ENCODE data around the gene POU3F4. TPM values are rescaled to one million over a fixed set of nuclear protein-coding genes. Genes with fewer than 3 reads are reported as not detected.

POU3F4 gene
- total RNA-seq, 2 experiments from 2014 or later = not detected

DNA sequence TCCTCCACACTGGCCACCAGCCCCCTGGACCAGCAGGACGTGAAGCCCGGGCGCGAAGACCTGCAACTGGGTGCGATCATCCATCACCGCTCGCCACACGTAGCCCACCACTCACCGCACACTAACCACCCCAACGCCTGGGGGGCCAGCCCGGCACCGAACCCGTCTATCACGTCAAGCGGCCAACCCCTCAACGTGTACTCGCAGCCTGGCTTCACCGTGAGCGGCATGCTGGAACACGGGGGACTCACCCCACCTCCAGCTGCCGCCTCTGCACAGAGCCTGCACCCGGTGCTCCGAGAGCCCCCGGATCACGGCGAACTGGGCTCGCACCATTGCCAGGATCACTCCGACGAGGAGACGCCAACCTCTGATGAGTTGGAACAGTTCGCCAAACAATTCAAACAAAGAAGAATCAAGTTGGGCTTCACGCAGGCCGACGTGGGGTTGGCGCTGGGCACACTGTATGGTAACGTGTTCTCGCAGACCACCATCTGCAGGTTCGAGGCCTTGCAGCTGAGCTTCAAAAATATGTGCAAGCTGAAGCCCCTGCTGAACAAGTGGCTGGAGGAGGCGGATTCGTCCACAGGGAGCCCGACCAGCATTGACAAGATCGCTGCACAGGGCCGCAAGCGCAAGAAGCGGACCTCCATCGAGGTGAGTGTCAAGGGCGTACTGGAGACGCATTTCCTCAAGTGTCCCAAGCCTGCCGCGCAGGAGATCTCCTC is 600 bp downstream of the POU3F4 start:
- no peak overlapping the region for H3K27ac Mint-ChIP-seq
- POLR2A ChIA-PET = no interaction called here
- H3K4me1 Mint-ChIP-seq (ENCODE audit: low read depth) = peaks cover 4% of the 10 kb centered on the region
- H3K9me3 Mint-ChIP-seq = no peaks in the 10 kb centered on the region
- Histone ChIP-seq H3K4me1 (ENCODE audit: insufficient read depth, low read length) (peaks cover 4% of the 10 kb centered on the region), H3K27me3 (ENCODE audit: control insufficient read depth in 1 of 2, insufficient read depth in 2 of 2, low read length in 2 of 2) (peaks cover 27 to 58% of the 10 kb centered on the region in 2 experiments), H3K27ac (ENCODE audit: low read depth in 1 of 2, low read length in 2 of 2) (no peak overlapping the region), H3K4me3 (ENCODE audit: low read length) (no peak overlapping the region), H3K9me3 (ENCODE audit: control insufficient read depth in 1 of 2, insufficient read depth in 1 of 2, low read length in 2 of 2) (peaks cover 0 to 27% of the 10 kb centered on the region in 2 experiments), H3K36me3 (ENCODE audit: insufficient read depth, low read length) (no peaks in the 10 kb centered on the region)
- TF ChIP-seq, protein P1, sequence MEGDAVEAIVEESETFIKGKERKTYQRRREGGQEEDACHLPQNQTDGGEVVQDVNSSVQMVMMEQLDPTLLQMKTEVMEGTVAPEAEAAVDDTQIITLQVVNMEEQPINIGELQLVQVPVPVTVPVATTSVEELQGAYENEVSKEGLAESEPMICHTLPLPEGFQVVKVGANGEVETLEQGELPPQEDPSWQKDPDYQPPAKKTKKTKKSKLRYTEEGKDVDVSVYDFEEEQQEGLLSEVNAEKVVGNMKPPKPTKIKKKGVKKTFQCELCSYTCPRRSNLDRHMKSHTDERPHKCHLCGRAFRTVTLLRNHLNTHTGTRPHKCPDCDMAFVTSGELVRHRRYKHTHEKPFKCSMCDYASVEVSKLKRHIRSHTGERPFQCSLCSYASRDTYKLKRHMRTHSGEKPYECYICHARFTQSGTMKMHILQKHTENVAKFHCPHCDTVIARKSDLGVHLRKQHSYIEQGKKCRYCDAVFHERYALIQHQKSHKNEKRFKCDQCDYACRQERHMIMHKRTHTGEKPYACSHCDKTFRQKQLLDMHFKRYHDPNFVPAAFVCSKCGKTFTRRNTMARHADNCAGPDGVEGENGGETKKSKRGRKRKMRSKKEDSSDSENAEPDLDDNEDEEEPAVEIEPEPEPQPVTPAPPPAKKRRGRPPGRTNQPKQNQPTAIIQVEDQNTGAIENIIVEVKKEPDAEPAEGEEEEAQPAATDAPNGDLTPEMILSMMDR (IDR thresholded peaks at IDR 0.05) = no peak
- CTCF ChIA-PET = no interaction called here
- ATAC-seq (ENCODE audit: poor library complexity) (no peak), DNase-seq (no peak)
- H3K36me3 Mint-ChIP-seq (ENCODE audit: low read depth) = no peaks in the 10 kb centered on the region
- peaks cover 59% of the 10 kb centered on the region for H3K27me3 Mint-ChIP-seq
- H3K4me3 Mint-ChIP-seq = no peak overlapping the region
- intact Hi-C loops (cut with DNase I, micrococcal nuclease) = no loop called here

DNA sequence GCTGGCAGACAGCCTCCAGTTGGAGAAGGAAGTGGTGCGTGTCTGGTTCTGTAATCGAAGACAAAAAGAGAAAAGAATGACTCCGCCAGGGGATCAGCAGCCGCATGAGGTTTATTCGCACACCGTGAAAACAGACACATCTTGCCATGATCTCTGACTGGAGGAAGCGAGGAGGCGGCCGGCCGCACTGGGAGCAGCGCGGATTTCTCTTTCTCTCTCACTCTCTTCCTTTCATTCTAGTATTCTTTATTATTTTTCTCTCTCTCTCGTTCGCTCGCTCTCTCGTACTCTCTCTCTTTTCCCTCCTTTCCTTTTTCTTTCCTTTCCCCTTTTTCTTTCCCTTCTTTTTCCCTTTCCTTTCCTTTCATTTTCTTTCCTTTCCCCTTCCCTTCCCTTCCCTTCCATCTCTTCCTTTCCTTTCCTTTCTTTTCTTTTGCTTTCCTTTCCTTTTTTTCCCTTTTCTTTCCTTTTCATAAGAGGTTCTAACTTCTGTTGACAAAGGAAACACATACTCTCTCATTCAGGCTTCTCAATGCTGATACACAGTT is 1.2 kb downstream of the POU3F4 start:
- no peak overlapping the region for H3K27ac ChIP-seq (ENCODE audit: low read depth in 1 of 2, low read length in 2 of 2)
- H3K27me3 Mint-ChIP-seq = peaks cover 57% of the 10 kb centered on the region
- peaks cover 0 to 27% of the 10 kb centered on the region in 2 experiments for H3K9me3 ChIP-seq (ENCODE audit: control insufficient read depth in 1 of 2, insufficient read depth in 1 of 2, low read length in 2 of 2)
- peaks cover 27 to 54% of the 10 kb centered on the region in 2 experiments for H3K27me3 ChIP-seq (ENCODE audit: control insufficient read depth in 1 of 2, insufficient read depth in 2 of 2, low read length in 2 of 2)
- DNase-seq = no peak
- H3K27ac Mint-ChIP-seq = no peak overlapping the region
- POLR2A ChIA-PET = no interaction called here
- intact Hi-C loops (cut with DNase I, micrococcal nuclease) = no loop called here
- ATAC-seq (ENCODE audit: poor library complexity) = no peak
- CTCF ChIA-PET = no interaction called here
- H3K36me3 ChIP-seq (ENCODE audit: insufficient read depth, low read length) = no peaks in the 10 kb centered on the region
- no peaks in the 10 kb centered on the region for H3K9me3 Mint-ChIP-seq
- no peaks in the 10 kb centered on the region for H3K36me3 Mint-ChIP-seq (ENCODE audit: low read depth)
- H3K4me1 Mint-ChIP-seq (ENCODE audit: low read depth) = peaks cover 4% of the 10 kb centered on the region
- peaks cover 4% of the 10 kb centered on the region for H3K4me1 ChIP-seq (ENCODE audit: insufficient read depth, low read length)
- no peak overlapping the region for H3K4me3 Mint-ChIP-seq
- H3K4me3 ChIP-seq (ENCODE audit: low read length) = no peak overlapping the region
- TF ChIP-seq, protein P1 (IDR thresholded peaks at IDR 0.05) = no peak

DNA sequence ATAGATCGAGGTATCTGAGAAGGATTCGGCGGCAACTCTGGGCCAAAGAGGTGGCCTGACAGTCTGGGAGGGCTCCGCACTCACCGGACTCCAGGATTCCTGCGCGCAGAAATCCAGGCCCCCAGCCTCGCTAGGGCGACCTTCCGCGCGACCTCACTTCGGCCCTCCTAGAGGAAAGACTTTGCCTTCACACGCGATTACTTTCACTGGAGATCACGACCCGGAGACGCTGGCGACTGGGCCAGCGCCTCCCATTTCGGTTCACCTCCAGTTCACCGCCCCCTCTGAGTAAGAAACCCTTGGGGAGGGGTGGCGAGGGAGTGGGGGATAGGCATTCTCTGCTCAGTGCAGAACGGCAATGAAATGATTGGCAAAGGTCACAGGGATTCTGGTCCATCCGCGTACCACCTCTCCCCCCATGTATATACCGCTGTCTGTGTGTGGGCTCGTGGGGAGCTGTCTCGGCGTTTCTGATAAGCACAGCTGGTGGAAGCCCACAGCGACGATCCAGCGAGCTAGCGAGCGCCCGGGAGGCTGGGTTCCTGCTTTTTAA is 2.5 kb downstream of the POU3F4 start:
- Mint-ChIP-seq H3K4me3 (no peak overlapping the region), H3K36me3 (ENCODE audit: low read depth) (no peaks in the 10 kb centered on the region), H3K4me1 (ENCODE audit: low read depth) (peaks cover 4% of the 10 kb centered on the region), H3K27me3 (peaks cover 46% of the 10 kb centered on the region), H3K9me3 (no peaks in the 10 kb centered on the region), H3K27ac (no peak overlapping the region)
- H3K36me3 ChIP-seq (ENCODE audit: insufficient read depth, low read length) = no peaks in the 10 kb centered on the region
- ChIA-PET CTCF (no interaction called here), POLR2A (no interaction called here)
- peaks cover 0 to 27% of the 10 kb centered on the region in 2 experiments for H3K9me3 ChIP-seq (ENCODE audit: control insufficient read depth in 1 of 2, insufficient read depth in 1 of 2, low read length in 2 of 2)
- H3K27me3 ChIP-seq (ENCODE audit: control insufficient read depth in 1 of 2, insufficient read depth in 2 of 2, low read length in 2 of 2) = peaks cover 27 to 43% of the 10 kb centered on the region in 2 experiments
- peaks cover 4% of the 10 kb centered on the region for H3K4me1 ChIP-seq (ENCODE audit: insufficient read depth, low read length)
- DNase-seq (no peak), ATAC-seq (ENCODE audit: poor library complexity) (no peak)
- H3K4me3 ChIP-seq (ENCODE audit: low read length) = no peak overlapping the region
- H3K27ac ChIP-seq (ENCODE audit: low read depth in 1 of 2, low read length in 2 of 2) = no peak overlapping the region
- intact Hi-C loops (cut with DNase I, micrococcal nuclease) = no loop called here
- TF ChIP-seq, protein P1 (IDR thresholded peaks at IDR 0.05) = no peak

Data from CD4-positive, alpha-beta T cell (primary cell).